WTC11 (cell line): ENCODE results near the gene AGFG2. TPM values are rescaled to one million over a fixed set of nuclear protein-coding genes. Genes with fewer than 3 reads are reported as not detected.
A peak's percentile ranks its signal among the peaks of the same experiment; 100 is the strongest.

Experiments used
- ATAC-seq: fragments of 200-7000 bp; cut with Tn5 transposase; 2 replicates; pipeline ENCODE4 v1.10.0; 2021; ENCODE audit warnings: mild to moderate bottlenecking, moderate library complexity
- CTCF ChIA-PET: fragments of 300-600 bp; sonication (Branson Sonifier 250); formaldehyde crosslinking; loops from one replicate; lab custom pipeline; 2021; ENCODE audit warnings: antibody characterized with exemption; lab: Charles Lee
- POLR2A ChIA-PET: fragments of 350-600 bp; sonication (Branson Sonifier 250); formaldehyde crosslinking; loops from one replicate; lab custom pipeline; 2021; ENCODE audit warnings: antibody characterized with exemption; lab: Charles Lee
- DNase-seq: peaks from one replicate; pipeline ENCODE4 v3.0.0; 2021; ENCODE audit warnings: low spot score
- H3K27ac Mint-ChIP-seq: 2 replicates; pipeline ENCODE4 v1.8.0; 2021; ENCODE audit warnings: mixed read lengths
- H3K27me3 Mint-ChIP-seq: 2 replicates; pipeline ENCODE4 v1.8.0; 2021; ENCODE audit warnings: low read depth, mild to moderate bottlenecking, moderate library complexity, mixed read lengths
- H3K36me3 Mint-ChIP-seq: 2 replicates; pipeline ENCODE4 v1.8.0; 2021; ENCODE audit warnings: mixed read lengths
- H3K4me1 Mint-ChIP-seq: 2 replicates; pipeline ENCODE4 v1.8.0; 2022; ENCODE audit warnings: mixed read lengths
- H3K4me3 Mint-ChIP-seq: 2 replicates; pipeline ENCODE4 v1.8.0; 2021; ENCODE audit warnings: mild to moderate bottlenecking, moderate library complexity, mixed read lengths
- H3K9me3 Mint-ChIP-seq: 2 replicates; pipeline ENCODE4 v1.8.0; 2021; ENCODE audit warnings: mixed read lengths
- AFF4 ChIP-seq: sonication (generic); formaldehyde crosslinking; IDR thresholded peaks from 2 replicates; pipeline ENCODE4 v1.8.1; 2023; ENCODE audit warnings: mild to moderate bottlenecking, missing genetic modification reagents, borderline replicate concordance
- AR ChIP-seq: fragments of 250-450 bp; sonication (Bioruptor Pico); IDR thresholded peaks from 2 replicates; pipeline ENCODE4 v1.9.0; 2021; ENCODE audit warnings: mild to moderate bottlenecking
- ATF3 ChIP-seq: sonication (generic); formaldehyde crosslinking; conservative IDR thresholded peaks from 2 replicates; pipeline ENCODE4 v1.8.1; 2022; ENCODE audit warnings: mild to moderate bottlenecking, missing genetic modification reagents
- E2F1 ChIP-seq: sonication (generic); formaldehyde crosslinking; IDR thresholded peaks from 2 replicates; pipeline ENCODE4 v1.8.0; 2022; ENCODE audit warnings: mild to moderate bottlenecking, missing genetic modification reagents
- ELF4 ChIP-seq: sonication (generic); formaldehyde crosslinking; IDR thresholded peaks from 2 replicates; pipeline ENCODE4 v1.8.1; 2022; ENCODE audit warnings: low read depth, mild to moderate bottlenecking, moderate library complexity, missing genetic modification reagents
- EMX1 ChIP-seq: fragments of 250-450 bp; sonication (Bioruptor Pico); IDR thresholded peaks from 2 replicates; pipeline ENCODE4 v1.8.0; 2021; ENCODE audit warnings: mild to moderate bottlenecking
- ERG ChIP-seq: fragments of 250-450 bp; sonication (Bioruptor Pico); IDR thresholded peaks from 2 replicates; pipeline ENCODE4 v1.8.0; 2021; ENCODE audit warnings: mild to moderate bottlenecking
- ETV6 ChIP-seq: sonication (generic); formaldehyde crosslinking; IDR thresholded peaks from 2 replicates; pipeline ENCODE4 v1.8.1; 2022; ENCODE audit warnings: mild to moderate bottlenecking, missing genetic modification reagents
- FOXP4 ChIP-seq: sonication (generic); formaldehyde crosslinking; IDR thresholded peaks from 2 replicates; pipeline ENCODE4 v1.8.0; 2022; ENCODE audit warnings: mild to moderate bottlenecking, missing genetic modification reagents
- KAT7 ChIP-seq: sonication (generic); formaldehyde crosslinking; IDR thresholded peaks from 2 replicates; pipeline ENCODE4 v1.8.1; 2023; ENCODE audit warnings: missing genetic modification reagents, mild to moderate bottlenecking, borderline replicate concordance
- PREB ChIP-seq: sonication (generic); formaldehyde crosslinking; IDR thresholded peaks from 2 replicates; pipeline ENCODE4 v1.8.1; 2022; ENCODE audit warnings: mild to moderate bottlenecking, missing genetic modification reagents, moderate library complexity, borderline replicate concordance
- RORB ChIP-seq: fragments of 250-450 bp; sonication (Bioruptor Pico); IDR thresholded peaks from 2 replicates; pipeline ENCODE4 v1.9.0; 2021; ENCODE audit warnings: mild to moderate bottlenecking
- TCF7 ChIP-seq: sonication (generic); formaldehyde crosslinking; IDR thresholded peaks from 2 replicates; pipeline ENCODE4 v1.8.0; 2022; ENCODE audit warnings: mild to moderate bottlenecking, low read depth, missing genetic modification reagents, moderate library complexity
- USF2 ChIP-seq: sonication (generic); formaldehyde crosslinking; IDR thresholded peaks from 2 replicates; pipeline ENCODE4 v1.8.1; 2023; ENCODE audit warnings: mild to moderate bottlenecking, missing genetic modification reagents, moderate library complexity
- ZNF121 ChIP-seq: sonication (generic); formaldehyde crosslinking; IDR thresholded peaks from 2 replicates; pipeline ENCODE4 v1.8.0; 2023; ENCODE audit warnings: missing genetic modification reagents
- ZNF671 ChIP-seq: fragments of 250-450 bp; sonication (Bioruptor Pico); IDR thresholded peaks from 2 replicates; pipeline ENCODE4 v1.8.0; 2021; ENCODE audit warnings: mild to moderate bottlenecking
- ZSCAN18 ChIP-seq: fragments of 250-450 bp; sonication (Bioruptor Pico); IDR thresholded peaks from 2 replicates; pipeline ENCODE4 v2.1.2; 2022; ENCODE audit warnings: mild to moderate bottlenecking, moderate library complexity
- total RNA-seq: library from RNA; stranded (reverse); gene quantifications from 3 replicates; pipeline ENCODE4 v1.2.3, GENCODE V29; 2021

The AGFG2 gene
- total RNA-seq, 1 experiment from 2014 or later, result 6.4 TPM

- Mint-ChIP-seq H3K4me1 (peaks cover 18% of the 10 kb centered on the region), H3K36me3 (peaks cover 7% of the 10 kb centered on the region; the same call in 1 of the 2 replicates), H3K4me3 (no peak overlapping the region)
- no peak for ATAC-seq
- TF ChIP-seq E2F1 (no peak), USF2 (CRISPR knock-in tag) (0 out of 2 replicates have a peak, but pooled peaks have one; percentile 18), ELF4 (CRISPR knock-in tag) (no peak)
- TF ChIP-seq, all 79 proteins: peak for 1
- ChIA-PET POLR2A (no interaction called here), CTCF (no interaction called here)
- peaks cover 11% of the 10 kb centered on the region for H3K27me3 Mint-ChIP-seq
- H3K9me3 Mint-ChIP-seq, result no peaks in the 10 kb centered on the region
- no peak overlapping the region for H3K27ac Mint-ChIP-seq
- DNase-seq, result no peak
Measured at GRCh38 chr7:100575206-100575631, 36.2 kb downstream of the AGFG2 start.

GRCh38 chr7:100575746-100576383, 36.9 kb downstream of the AGFG2 start:
- no peak for DNase-seq
- Mint-ChIP-seq H3K27me3 (peaks cover 6% of the 10 kb centered on the region; the same call in 1 of the 2 replicates), H3K36me3 (peaks cover 7% of the 10 kb centered on the region; the same call in 1 of the 2 replicates), H3K4me3 (no peak overlapping the region), H3K9me3 (no peaks in the 10 kb centered on the region), H3K4me1 (peaks cover 15% of the 10 kb centered on the region), H3K27ac (no peak overlapping the region)
- ChIA-PET POLR2A (no interaction called here), CTCF (interaction anchor here (1.6 kb wide), 1 partner anchor 9 kb away, joined by 3 read pairs; no protein-coding TSS in a partner anchor)
- ATAC-seq, result no peak
- no peak for TF ChIP-seq PREB (CRISPR knock-in tag)
- no peak for TF ChIP-seq RORB (CRISPR knock-in tag)
- no peak for TF ChIP-seq ERG (CRISPR knock-in tag)
- TF ChIP-seq KAT7 (CRISPR knock-in tag), result no peak
- no peak for TF ChIP-seq ETV6 (CRISPR knock-in tag)
- TF ChIP-seq AFF4 (CRISPR knock-in tag), result no peak
- TF ChIP-seq USF2 (CRISPR knock-in tag), result no peak
- TF ChIP-seq ZSCAN18 (CRISPR knock-in tag), result no peak
- no peak for TF ChIP-seq AR
- TF ChIP-seq FOXP4 (CRISPR knock-in tag), result no peak
- TF ChIP-seq EMX1 (CRISPR knock-in tag), result no peak
- no peak for TF ChIP-seq ZNF671 (CRISPR knock-in tag)
- no peak for TF ChIP-seq ATF3 (CRISPR knock-in tag)
- no peak for TF ChIP-seq TCF7 (CRISPR knock-in tag)
- TF ChIP-seq ZNF121 (CRISPR knock-in tag), result no peak
